ENCODE measurements around the gene CDH15.
A peak's percentile ranks its signal among the peaks of the same experiment; 100 is the strongest.
"Not testable (repeated sequence)": the region's sequence is repeated elsewhere in the genome, so short reads cannot be mapped to it uniquely, and the experiment has no call there.

CDH15 gene

DNA sequence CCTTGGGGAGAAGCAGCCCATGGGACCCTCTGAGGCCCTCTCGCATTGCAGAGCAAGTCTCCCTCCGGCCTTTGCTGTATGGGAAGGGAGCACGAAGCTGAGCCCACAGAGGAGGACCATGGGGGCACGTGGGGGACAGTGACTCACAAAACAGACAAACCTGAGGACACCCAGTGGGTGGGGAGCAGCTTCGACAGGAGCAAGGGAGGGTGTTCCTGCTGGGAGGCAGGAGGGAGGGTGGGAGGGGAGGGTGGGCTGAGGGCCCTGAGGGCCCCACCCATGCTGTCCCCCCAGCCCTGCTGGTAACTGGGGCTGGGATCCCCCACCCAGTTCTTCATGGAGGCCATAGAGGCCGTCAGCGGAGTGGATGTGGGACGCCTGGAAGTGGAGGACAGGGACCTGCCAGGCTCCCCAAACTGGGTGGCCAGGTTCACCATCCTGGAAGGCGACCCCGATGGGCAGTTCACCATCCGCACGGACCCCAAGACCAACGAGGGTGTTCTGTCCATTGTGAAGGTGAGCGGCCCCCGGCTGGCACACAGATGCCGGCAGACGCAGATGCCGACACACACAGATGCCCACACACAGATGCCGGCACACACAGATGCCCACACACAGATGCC lies 16.3 kb downstream of the CDH15 start:
- DNase-seq (ENCODE audit: low spot score), result peak; percentile 2

- DNase-seq (ENCODE audit: low spot score), result not testable (repeated sequence)
Measured at GRCh38 chr16:89188471-89189357, 17.2 kb downstream of the CDH15 start.

- DNase-seq (ENCODE audit: low spot score), result no peak
Measured at GRCh38 chr16:89189358-89190025, 17.9 kb downstream of the CDH15 start.

GRCh38 chr16:89190150-89190958 lies 18.8 kb downstream of the CDH15 start:
- no peak for DNase-seq (ENCODE audit: low spot score)

DNA sequence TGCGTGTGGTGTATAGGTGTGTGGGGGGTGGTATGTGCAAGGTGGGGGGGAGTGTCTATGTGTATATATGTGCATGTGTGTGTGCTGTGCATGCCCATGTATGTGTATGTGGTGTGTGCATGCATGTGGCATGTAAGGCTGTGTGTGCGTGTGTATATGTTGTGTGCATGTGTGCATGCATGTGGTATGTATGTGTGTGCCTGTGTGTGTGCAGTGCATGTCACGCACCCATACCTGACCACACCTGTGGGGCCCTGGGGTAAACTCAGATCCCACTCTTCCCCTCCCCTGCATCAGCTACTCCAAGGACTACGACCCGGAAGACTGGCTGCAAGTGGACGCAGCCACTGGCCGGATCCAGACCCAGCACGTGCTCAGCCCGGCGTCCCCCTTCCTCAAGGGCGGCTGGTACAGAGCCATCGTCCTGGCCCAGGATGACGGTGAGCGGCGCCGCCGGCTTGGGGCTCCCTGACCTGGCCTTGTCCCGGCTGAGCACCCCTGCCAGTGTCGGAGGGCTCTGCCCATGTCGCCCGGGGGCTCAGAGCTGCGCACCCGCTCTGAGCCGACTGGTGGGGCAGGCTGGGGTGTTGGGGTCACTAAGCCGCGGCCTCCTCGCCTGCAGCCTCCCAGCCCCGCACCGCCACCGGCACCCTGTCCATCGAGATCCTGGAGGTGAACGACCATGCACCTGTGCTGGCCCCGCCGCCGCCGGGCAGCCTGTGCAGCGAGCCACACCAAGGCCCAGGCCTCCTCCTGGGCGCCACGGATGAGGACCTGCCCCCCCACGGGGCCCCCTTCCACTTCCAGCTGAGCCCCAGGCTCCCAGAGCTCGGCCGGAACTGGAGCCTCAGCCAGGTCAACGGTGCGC lies 19.7 kb downstream of the CDH15 start:
- DNase-seq (ENCODE audit: low spot score), result no peak

DNA sequence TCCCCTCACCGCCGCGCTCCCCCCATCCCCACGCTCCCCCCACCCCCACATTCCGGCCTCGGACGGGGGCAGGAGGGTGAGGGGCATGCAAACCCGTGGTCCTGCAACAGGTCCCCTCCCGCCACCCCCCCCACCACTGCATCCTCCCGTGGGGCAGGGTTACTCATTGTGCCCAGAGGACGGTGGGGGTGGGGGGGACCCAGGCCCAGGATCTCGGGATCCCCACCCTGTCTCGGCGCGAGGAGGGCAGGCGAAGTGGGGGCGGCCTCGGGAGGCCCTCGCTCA lies 20.3 kb downstream of the CDH15 start:
- DNase-seq (ENCODE audit: low spot score), result no peak

- DNase-seq (ENCODE audit: low spot score), result peak; percentile 84
Measured at GRCh38 chr16:89192186-89192955, 20.8 kb downstream of the CDH15 start.

GRCh38 chr16:89192956-89193575 lies 21.5 kb downstream of the CDH15 start:
- peak; percentile 51 for DNase-seq (ENCODE audit: low spot score)

DNA sequence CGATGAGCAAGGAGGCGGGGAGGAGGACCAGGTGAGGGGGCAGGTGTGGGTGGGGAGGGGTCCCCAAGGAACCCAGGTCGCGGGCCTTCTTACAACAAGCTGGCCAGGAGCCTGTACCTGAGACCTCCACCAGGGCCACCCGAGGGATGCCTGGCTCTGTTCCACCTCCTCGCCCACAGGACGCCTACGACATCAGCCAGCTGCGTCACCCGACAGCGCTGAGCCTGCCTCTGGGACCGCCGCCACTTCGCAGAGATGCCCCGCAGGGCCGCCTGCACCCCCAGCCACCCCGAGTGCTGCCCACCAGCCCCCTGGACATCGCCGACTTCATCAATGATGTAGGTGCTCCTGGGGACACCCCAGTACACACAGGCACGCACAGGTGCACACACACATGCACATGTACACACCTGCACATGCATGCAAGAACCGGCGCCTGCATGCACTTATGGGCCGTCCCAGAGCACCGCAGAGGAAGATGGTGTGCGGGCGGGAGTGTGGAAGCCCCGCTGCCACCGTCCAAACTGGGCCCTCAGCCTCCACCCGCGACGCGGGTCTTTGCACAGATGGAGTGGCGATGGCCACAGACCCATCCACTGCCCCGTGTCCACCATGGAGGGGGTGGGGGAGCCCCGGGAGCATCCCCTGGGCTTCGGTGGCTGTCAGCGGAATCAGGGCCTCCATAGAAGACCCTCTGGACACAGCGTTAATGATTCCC lies 22.2 kb downstream of the CDH15 start:
- DNase-seq (ENCODE audit: low spot score), result no peak

GRCh38 chr16:89194340-89195311 lies 23.1 kb downstream of the CDH15 start:
- no peak for DNase-seq (ENCODE audit: low spot score)

GRCh38 chr16:89195521-89196171 lies 24.1 kb downstream of the CDH15 start:
- DNase-seq (ENCODE audit: low spot score), result no peak

DNA sequence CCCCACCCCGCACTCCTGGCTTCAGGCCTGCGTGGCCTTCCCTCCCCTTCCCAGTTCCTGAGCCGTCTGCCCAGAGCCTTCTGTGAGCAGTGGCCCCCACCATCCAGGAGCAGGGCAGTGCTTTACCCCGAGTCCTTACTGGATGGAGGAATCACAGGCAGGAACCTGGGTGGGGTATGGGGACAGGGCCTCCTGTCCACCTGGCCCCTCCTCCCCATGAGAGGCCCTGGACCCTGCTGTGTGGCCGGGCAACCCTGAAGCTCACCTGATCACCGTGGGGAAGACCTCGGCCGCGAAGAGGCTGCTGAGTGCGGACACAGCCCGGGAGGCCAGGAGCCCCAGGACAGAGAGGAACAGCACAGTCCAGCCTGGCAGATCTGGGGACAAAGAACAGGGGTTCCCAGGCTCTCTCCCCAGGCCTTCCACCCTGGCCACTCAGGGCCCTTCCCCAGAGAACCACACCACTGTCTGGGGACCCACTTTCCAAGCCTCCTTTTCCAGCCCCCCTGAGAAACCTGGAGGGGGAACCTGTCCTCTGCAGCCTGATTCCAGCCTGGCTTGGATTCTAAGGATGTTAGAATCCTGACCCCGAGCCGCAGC lies 25.6 kb downstream of the CDH15 start:
- no peak for DNase-seq (ENCODE audit: low spot score)

GRCh38 chr16:89197633-89198416 lies 26.3 kb downstream of the CDH15 start:
- DNase-seq (ENCODE audit: low spot score), result no peak

DNA sequence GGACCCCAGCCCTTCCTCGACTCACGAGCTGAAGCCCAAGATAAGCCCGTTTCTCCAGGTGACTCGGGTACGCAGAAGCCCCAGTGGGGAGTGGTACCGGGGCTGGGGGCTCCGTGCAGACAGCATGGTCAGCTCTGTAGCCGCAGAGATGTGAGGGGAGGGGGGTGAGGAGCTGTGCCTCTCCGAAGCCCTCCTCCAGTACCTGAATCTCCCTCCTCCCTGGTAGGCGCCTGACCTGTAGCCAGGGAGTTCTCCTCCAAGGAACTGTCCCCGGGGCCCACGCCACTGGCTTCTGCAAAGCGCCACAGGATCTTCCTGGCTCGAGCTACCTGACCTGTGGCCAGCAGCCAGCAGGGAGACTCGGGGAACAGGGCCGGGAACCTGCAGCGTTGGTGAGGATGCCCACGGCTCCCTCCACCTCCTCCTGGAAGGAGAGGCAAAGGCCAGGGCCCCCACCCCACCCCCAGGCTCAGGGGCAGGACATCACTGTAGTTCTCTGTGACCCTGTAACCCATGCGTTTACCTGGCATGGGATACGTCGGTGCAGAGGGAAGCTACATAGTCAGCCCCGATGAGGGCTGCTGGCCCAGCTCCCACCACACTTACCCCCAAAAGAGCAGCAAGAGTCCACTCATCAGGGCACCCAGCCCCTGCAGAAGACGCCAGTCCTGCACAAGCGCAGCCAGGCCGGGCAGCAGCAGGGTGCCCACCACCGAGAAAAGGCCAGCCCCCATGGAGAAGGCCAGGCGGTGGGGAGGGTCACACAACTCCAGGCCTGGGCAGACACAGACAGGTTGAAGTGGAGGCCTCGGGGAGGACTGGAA lies 27.1 kb downstream of the CDH15 start:
- DNase-seq (ENCODE audit: low spot score), result no peak

Data from CD4-positive, alpha-beta T cell treated with Interleukin-6 at 100 ng/mL for 8 hours (primary cell).